ENCODE data around the gene PEPD. TPM values are rescaled to one million over a fixed set of nuclear protein-coding genes. Genes with fewer than 3 reads are reported as not detected.
A peak's percentile ranks its signal among the peaks of the same experiment; 100 is the strongest.

Gene PEPD
- total RNA-seq, 2 experiments from 2014 or later, result 17.5 to 23.0 TPM

DNA sequence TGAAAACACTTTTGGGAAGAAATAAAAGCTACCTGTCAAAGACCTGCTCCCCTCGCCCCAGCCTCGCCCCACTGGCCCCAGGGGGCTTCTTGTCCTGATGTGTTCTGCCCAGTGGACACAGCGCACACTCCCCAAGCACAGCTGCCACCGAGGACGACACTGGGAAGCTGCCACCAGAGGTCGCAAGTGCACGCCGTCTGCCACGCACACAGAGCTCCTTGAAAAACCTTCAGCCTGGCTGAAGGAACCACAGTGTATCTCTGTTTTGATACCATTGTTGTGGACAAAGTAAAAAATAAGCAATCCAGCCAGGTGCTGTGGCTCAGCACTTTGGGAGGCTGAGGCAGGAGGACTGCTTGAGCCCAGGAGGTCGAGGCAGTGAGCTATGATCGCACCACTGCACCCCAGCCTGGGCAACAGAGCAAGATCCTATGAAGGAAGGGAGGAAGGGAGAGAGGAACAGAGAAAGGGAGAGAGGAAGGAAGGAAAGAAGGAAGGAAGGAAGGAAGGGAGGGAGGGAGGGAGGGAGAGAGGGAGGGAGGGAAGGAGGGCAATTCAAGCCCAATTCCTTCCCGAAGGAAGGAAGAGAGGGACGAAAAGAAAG is 90.8 kb downstream of the PEPD start:
- H3K4me3 Mint-ChIP-seq, result peak overlapping the region; percentile 64
- H3K36me3 ChIP-seq (ENCODE audit: insufficient read depth, low read length), result peaks cover 2% of the 10 kb centered on the region

GRCh38 chr19:33429891-33430673 is 91.5 kb downstream of the PEPD start:
- TF ChIP-seq, protein P1, sequence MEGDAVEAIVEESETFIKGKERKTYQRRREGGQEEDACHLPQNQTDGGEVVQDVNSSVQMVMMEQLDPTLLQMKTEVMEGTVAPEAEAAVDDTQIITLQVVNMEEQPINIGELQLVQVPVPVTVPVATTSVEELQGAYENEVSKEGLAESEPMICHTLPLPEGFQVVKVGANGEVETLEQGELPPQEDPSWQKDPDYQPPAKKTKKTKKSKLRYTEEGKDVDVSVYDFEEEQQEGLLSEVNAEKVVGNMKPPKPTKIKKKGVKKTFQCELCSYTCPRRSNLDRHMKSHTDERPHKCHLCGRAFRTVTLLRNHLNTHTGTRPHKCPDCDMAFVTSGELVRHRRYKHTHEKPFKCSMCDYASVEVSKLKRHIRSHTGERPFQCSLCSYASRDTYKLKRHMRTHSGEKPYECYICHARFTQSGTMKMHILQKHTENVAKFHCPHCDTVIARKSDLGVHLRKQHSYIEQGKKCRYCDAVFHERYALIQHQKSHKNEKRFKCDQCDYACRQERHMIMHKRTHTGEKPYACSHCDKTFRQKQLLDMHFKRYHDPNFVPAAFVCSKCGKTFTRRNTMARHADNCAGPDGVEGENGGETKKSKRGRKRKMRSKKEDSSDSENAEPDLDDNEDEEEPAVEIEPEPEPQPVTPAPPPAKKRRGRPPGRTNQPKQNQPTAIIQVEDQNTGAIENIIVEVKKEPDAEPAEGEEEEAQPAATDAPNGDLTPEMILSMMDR (IDR thresholded peaks at IDR 0.05), result no peak
- Histone ChIP-seq H3K27me3 (ENCODE audit: control insufficient read depth in 1 of 2, insufficient read depth in 2 of 2, low read length in 2 of 2) (no peaks in the 10 kb centered on the region), H3K27ac (ENCODE audit: low read depth in 1 of 2, low read length in 2 of 2) (no peak overlapping the region), H3K4me3 (ENCODE audit: low read length) (no peak overlapping the region), H3K4me1 (ENCODE audit: insufficient read depth, low read length) (peaks cover 22% of the 10 kb centered on the region), H3K9me3 (ENCODE audit: control insufficient read depth in 1 of 2, insufficient read depth in 1 of 2, low read length in 2 of 2) (no peaks in the 10 kb centered on the region), H3K36me3 (ENCODE audit: insufficient read depth, low read length) (no peaks in the 10 kb centered on the region)
- Mint-ChIP-seq H3K27ac (peak overlapping the region; percentile 91), H3K4me3 (peak overlapping the region; percentile 64), H3K36me3 (ENCODE audit: low read depth) (no peaks in the 10 kb centered on the region), H3K27me3 (no peaks in the 10 kb centered on the region), H3K4me1 (ENCODE audit: low read depth) (peaks cover 19% of the 10 kb centered on the region), H3K9me3 (no peaks in the 10 kb centered on the region)
- intact Hi-C loops (cut with DNase I, micrococcal nuclease), result loop anchor here in 1 of 2 experiments (1.0 to 10.0 kb wide), 2 partner anchors 341 to 665 kb away; no protein-coding TSS in a partner anchor
- peak; percentile 91 for ATAC-seq (ENCODE audit: poor library complexity)
- ChIA-PET CTCF (interaction anchor here (1.2 to 1.6 kb wide), 4 partner anchors 14 to 348 kb away, joined by 3 to 9 read pairs (median 4); no protein-coding TSS in a partner anchor), POLR2A (interaction anchor here (1.2 kb wide), 1 partner anchor 91 kb away, joined by 5 read pairs; the partner anchor contains the start of gene PEPD)
- DNase-seq, result peak in 10 of 14 experiments; percentile 5 to 84 (median 34)

More for the DNA sequence above, 90.8 kb downstream of the PEPD start:
- Histone ChIP-seq H3K27me3 (ENCODE audit: control insufficient read depth in 1 of 2, insufficient read depth in 2 of 2, low read length in 2 of 2) (no peaks in the 10 kb centered on the region), H3K27ac (ENCODE audit: low read depth in 1 of 2, low read length in 2 of 2) (no peak overlapping the region), H3K4me1 (ENCODE audit: insufficient read depth, low read length) (peaks cover 22% of the 10 kb centered on the region), H3K4me3 (ENCODE audit: low read length) (no peak overlapping the region), H3K9me3 (ENCODE audit: control insufficient read depth in 1 of 2, insufficient read depth in 1 of 2, low read length in 2 of 2) (no peaks in the 10 kb centered on the region)
- Mint-ChIP-seq H3K27me3 (no peaks in the 10 kb centered on the region), H3K27ac (peak overlapping the region; percentile 91), H3K9me3 (no peaks in the 10 kb centered on the region), H3K36me3 (ENCODE audit: low read depth) (no peaks in the 10 kb centered on the region), H3K4me1 (ENCODE audit: low read depth) (peaks cover 19% of the 10 kb centered on the region)
- intact Hi-C loops (cut with DNase I, micrococcal nuclease), result loop anchor here in 1 of 2 experiments (1.0 kb wide), 1 partner anchor 341 kb away; no protein-coding TSS in a partner anchor
- peak; percentile 74 for ATAC-seq (ENCODE audit: poor library complexity)
- POLR2A ChIA-PET, result interaction anchor here (1.2 kb wide), 1 partner anchor 91 kb away, joined by 5 read pairs; the partner anchor contains the start of gene PEPD
- CTCF ChIA-PET, result interaction anchor here (0.6 to 1.6 kb wide), 5 partner anchors 15 to 469 kb away, joined by 3 to 9 read pairs (median 4); no protein-coding TSS in a partner anchor
- TF ChIP-seq, protein P1 (IDR thresholded peaks at IDR 0.05), result peak; percentile 70
- DNase-seq, result peak; percentile 46 to 83 (median 58)

GRCh38 chr19:33428627-33429125 is 92.9 kb downstream of the PEPD start:
- Histone ChIP-seq H3K9me3 (ENCODE audit: control insufficient read depth in 1 of 2, insufficient read depth in 1 of 2, low read length in 2 of 2) (no peaks in the 10 kb centered on the region), H3K27me3 (ENCODE audit: control insufficient read depth in 1 of 2, insufficient read depth in 2 of 2, low read length in 2 of 2) (no peaks in the 10 kb centered on the region), H3K4me3 (ENCODE audit: low read length) (no peak overlapping the region), H3K4me1 (ENCODE audit: insufficient read depth, low read length) (peaks cover 22% of the 10 kb centered on the region), H3K27ac (ENCODE audit: low read depth in 1 of 2, low read length in 2 of 2) (no peak overlapping the region), H3K36me3 (ENCODE audit: insufficient read depth, low read length) (no peaks in the 10 kb centered on the region)
- ATAC-seq (ENCODE audit: poor library complexity) (no peak), DNase-seq (no peak)
- intact Hi-C loops (cut with DNase I, micrococcal nuclease), result loop anchor here in 1 of 2 experiments (10.0 kb wide), 1 partner anchor 666 kb away; no protein-coding TSS in a partner anchor
- Mint-ChIP-seq H3K4me3 (no peak overlapping the region), H3K9me3 (no peaks in the 10 kb centered on the region), H3K27ac (peak overlapping the region; percentile 91), H3K36me3 (ENCODE audit: low read depth) (no peaks in the 10 kb centered on the region), H3K4me1 (ENCODE audit: low read depth) (peaks cover 19% of the 10 kb centered on the region), H3K27me3 (no peaks in the 10 kb centered on the region)
- TF ChIP-seq, protein P1 (IDR thresholded peaks at IDR 0.05), result no peak
- ChIA-PET POLR2A (no interaction called here), CTCF (interaction anchor here (0.7 kb wide), 1 partner anchor 349 kb away, joined by 3 read pairs; no protein-coding TSS in a partner anchor)

All from CD4-positive, alpha-beta T cell (primary cell).